ENCODE data around the gene ANXA8L1.
"Not testable (repeated sequence)": the region's sequence is repeated elsewhere in the genome, so short reads cannot be mapped to it uniquely, and the experiment has no call there.

GRCh38 chr10:46397767-46398166, 22.2 kb downstream of the ANXA8L1 start:
- not testable (repeated sequence) for TF ChIP-seq USF2 (IDR thresholded peaks at IDR 0.05); PBX3 (IDR thresholded peaks at IDR 0.05); CBX2 (IDR thresholded peaks at IDR 0.05; ENCODE audit: borderline replicate concordance, low read depth); CTCF (IDR thresholded peaks at IDR 0.05); JUNB (IDR thresholded peaks at IDR 0.05); RCOR1 (IDR thresholded peaks at IDR 0.05; ENCODE audit: low read depth, low read length); RAD21 (conservative IDR thresholded peaks at IDR 0.05 in 1 of 2, IDR thresholded peaks at IDR 0.05 in 1 of 2); KDM1A (IDR thresholded peaks at IDR 0.05; ENCODE audit: low read depth)
